Ishikawa (cell line): ENCODE data around the gene CACNA1F.

Experiments
- CEBPB ChIP-seq: IDR thresholded peaks from 2 replicates; pipeline ENCODE4 v1.6.1; 2012
- CREB1 ChIP-seq: IDR thresholded peaks from 2 replicates; pipeline ENCODE4 v1.6.1; 2012; ENCODE audit warnings: low read depth
- EGR1 ChIP-seq: IDR thresholded peaks from 2 replicates; pipeline ENCODE4 v1.6.1; 2012
- EP300 ChIP-seq: IDR thresholded peaks from 2 replicates; pipeline ENCODE4 v1.6.1; 2012; ENCODE audit warnings: borderline replicate concordance
- FOXM1 ChIP-seq: IDR thresholded peaks from 2 replicates; pipeline ENCODE4 v1.6.1; 2012; ENCODE audit warnings: low read depth, borderline replicate concordance
- RAD21 ChIP-seq: IDR thresholded peaks from 2 replicates; pipeline ENCODE4 v1.6.1; 2012; ENCODE audit warnings: low read depth
- TAF1 ChIP-seq: IDR thresholded peaks from 2 replicates; pipeline ENCODE4 v1.6.1; 2012; ENCODE audit warnings: low read depth, mild to moderate bottlenecking
- TCF12 ChIP-seq: IDR thresholded peaks from 2 replicates; pipeline ENCODE4 v1.6.1; 2012; ENCODE audit warnings: low read depth
- TEAD4 ChIP-seq: IDR thresholded peaks from 2 replicates; pipeline ENCODE4 v1.6.1; 2012
- YY1 ChIP-seq: IDR thresholded peaks from 2 replicates; pipeline ENCODE4 v1.6.1; 2012; ENCODE audit warnings: low read depth
- TF ChIP-seq, protein P1 (sequence below): IDR thresholded peaks from 2 replicates; pipeline ENCODE4 v1.6.1; 2012
- TF ChIP-seq, protein P2 (sequence below): IDR thresholded peaks from 2 replicates; pipeline ENCODE4 v1.6.1; 2012; ENCODE audit warnings: low read depth, mild to moderate bottlenecking
- TF ChIP-seq, protein P3 (sequence below): IDR thresholded peaks from 2 replicates; pipeline ENCODE4 v1.6.1; 2012

DNA sequence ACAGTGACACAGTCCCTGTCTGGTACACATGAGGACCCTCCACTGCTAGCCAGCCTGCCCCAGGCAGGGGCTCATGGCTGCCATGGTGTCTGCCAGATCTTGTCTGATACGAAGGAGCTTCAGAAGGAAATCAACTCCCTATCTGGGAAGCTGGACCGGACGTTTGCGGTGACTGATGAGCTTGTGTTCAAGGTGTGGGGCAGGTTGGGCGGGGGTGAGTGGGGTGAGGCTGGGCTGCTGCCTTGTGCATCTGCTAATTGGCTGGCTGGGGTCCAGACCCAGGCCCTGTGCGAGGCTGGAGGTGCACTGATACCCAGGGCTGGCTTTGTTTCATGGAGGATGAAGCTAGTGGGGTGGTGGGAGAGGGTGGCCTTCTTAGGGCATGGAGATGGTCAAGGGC, 15.9 kb upstream of the CACNA1F start:
- TF ChIP-seq EP300 (no peak), YY1 (no peak), TAF1 (no peak), CREB1 (no peak), FOXM1 (no peak), CEBPB (no peak), RAD21 (no peak), TEAD4 (no peak), TCF12 (no peak), EGR1 (no peak)
- TF ChIP-seq, protein P1, sequence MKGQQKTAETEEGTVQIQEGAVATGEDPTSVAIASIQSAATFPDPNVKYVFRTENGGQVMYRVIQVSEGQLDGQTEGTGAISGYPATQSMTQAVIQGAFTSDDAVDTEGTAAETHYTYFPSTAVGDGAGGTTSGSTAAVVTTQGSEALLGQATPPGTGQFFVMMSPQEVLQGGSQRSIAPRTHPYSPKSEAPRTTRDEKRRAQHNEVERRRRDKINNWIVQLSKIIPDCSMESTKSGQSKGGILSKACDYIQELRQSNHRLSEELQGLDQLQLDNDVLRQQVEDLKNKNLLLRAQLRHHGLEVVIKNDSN: no peak
- TF ChIP-seq, protein P2, sequence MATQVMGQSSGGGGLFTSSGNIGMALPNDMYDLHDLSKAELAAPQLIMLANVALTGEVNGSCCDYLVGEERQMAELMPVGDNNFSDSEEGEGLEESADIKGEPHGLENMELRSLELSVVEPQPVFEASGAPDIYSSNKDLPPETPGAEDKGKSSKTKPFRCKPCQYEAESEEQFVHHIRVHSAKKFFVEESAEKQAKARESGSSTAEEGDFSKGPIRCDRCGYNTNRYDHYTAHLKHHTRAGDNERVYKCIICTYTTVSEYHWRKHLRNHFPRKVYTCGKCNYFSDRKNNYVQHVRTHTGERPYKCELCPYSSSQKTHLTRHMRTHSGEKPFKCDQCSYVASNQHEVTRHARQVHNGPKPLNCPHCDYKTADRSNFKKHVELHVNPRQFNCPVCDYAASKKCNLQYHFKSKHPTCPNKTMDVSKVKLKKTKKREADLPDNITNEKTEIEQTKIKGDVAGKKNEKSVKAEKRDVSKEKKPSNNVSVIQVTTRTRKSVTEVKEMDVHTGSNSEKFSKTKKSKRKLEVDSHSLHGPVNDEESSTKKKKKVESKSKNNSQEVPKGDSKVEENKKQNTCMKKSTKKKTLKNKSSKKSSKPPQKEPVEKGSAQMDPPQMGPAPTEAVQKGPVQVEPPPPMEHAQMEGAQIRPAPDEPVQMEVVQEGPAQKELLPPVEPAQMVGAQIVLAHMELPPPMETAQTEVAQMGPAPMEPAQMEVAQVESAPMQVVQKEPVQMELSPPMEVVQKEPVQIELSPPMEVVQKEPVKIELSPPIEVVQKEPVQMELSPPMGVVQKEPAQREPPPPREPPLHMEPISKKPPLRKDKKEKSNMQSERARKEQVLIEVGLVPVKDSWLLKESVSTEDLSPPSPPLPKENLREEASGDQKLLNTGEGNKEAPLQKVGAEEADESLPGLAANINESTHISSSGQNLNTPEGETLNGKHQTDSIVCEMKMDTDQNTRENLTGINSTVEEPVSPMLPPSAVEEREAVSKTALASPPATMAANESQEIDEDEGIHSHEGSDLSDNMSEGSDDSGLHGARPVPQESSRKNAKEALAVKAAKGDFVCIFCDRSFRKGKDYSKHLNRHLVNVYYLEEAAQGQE: no peak
- TF ChIP-seq, protein P3, sequence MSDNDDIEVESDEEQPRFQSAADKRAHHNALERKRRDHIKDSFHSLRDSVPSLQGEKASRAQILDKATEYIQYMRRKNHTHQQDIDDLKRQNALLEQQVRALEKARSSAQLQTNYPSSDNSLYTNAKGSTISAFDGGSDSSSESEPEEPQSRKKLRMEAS: no peak
